Measurements from ENCODE around the gene ZNF217.
"Not testable (repeated sequence)": the region's sequence is repeated elsewhere in the genome, so short reads cannot be mapped to it uniquely, and the experiment has no call there.

The ZNF217 gene

DNA sequence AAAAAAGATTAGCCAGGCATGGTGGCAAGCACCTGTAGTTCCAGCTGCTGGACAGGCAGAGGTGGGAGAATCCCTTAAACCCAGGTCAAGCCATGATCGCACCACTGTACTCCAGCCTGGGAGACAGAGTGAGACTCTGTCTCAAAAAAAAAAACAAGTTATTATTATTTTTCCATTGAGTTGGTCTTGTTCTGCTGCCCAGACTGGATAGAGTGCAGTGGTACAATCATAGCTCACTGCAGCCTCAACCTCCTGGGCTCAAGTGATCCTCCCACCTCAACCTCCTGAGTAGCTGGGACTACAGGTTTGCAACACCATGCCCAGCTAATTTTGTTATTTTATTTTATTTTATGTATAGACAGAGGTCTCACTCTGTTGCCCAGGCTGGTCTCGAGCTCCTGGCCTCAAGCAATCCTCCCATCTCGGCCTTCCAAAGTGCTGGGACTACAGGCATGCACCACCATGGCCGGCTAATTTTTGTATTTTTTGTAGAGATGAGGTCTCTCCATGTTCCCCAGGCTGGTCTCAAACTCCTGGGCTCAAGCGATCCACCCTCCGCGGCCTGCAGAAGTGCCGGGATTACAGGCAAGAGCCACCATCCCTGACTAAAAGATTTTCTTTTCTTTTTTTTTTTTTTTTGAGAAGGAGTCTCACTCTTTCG, 31.4 kb downstream of the ZNF217 start:
- DNase-seq: not testable (repeated sequence)

DNA sequence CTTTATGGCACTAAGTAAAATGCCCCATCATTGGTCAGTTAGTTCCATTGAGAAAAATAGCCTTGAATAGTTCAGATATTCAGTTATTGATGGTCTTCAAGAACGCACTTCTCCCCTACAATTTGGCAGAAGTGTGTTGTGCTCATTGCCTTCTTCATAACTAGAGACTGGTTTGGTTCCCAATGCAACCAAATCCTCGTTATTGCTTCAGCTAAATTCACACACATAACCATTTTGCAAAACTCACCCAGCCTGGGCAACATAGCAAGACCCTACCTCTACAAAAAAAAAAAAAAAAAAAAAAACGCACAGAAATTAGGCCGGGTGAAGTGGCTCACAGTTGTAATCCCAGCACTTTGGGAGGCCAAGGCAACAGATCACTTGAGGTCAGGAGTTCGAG, 32.1 kb downstream of the ZNF217 start:
- no peak for DNase-seq

DNA sequence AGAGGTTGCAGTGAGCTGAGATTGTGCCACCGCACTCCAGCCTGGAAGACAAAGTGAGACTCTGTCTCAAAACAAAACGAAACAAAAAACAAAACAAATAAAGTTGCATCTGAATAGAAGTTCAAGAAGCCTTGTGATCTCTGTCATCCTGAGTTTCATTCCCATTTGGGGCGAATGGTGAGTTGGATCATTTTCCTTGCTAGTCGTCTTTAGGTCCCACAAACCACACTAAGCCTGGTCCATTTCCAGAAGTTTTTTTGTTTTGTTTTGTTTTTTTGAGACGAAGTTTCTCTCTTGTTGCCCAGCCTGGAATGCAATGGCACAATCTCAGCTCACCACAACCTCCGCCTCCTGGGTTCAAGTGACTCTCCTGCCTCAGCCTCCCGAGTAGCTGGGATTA, 33.8 kb downstream of the ZNF217 start:
- no peak for DNase-seq

DNA sequence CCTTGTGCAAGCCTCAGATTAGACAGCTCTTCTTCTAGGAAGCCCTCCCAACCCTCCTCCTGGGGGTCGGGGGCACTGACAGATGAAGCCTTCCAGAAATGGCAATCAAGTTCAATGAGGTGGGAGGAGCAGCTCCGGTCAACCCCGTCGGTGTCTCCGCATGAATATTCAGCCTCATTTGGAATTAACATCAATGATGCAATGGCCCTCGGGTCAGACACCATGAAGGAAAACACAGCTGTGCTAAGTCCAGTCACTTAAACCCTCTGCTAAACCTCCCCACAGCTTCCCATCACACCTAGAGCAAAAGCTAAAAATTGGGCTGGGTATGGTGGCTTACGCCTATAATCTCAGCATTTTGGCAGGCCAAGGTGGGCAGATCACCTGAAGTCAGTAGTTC, 36.5 kb downstream of the ZNF217 start:
- no peak for DNase-seq

DNA sequence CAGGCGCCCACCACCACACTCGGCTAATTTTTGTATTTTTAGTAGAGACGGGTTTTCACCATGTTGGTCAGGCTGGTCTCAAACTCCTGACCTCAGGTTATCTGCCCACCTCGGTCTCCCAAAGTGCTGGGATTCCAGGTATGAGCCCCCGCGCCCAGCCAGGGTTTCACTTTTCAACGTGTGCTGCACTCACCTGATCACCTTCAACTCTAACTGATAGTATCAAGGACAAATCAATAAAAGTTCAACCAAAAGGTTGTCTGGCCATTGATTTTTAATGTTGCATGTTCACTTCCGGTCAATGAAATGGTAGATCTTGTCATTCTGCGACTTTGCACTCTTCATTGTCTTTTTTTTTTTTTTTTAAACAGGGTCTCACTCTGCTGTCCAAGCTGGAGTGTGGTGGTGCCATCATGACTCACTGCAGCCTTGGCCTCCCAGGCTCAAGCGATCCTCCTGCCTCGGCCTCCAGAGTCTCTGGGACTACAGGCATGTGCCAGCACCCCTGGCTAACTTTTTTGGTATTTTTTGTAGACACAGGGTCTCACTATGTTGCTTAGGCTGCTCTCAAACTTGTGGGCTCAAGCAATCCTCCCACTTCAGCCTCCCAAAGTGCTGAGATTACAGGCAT, 37.3 kb downstream of the ZNF217 start:
- no peak for DNase-seq

DNA sequence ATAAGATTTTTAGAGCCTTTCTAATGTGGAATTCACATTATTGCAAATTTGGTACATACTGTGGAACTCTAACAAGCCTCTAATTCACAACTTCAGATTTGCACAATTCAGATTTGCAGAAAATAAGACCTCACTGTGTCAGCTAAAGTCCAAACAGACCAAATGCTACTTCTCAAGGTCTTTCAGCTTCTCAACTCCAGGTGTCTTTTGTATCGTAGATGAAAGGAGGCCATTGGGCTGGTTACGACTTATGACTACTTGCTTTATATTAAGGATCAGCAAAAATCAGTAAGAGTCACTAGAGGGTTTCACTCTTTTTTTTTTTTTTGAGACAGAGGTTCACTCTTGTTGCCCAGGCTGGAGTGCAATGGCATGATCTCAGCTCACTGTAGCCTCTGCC, 37.8 kb downstream of the ZNF217 start:
- no peak for DNase-seq

DNA sequence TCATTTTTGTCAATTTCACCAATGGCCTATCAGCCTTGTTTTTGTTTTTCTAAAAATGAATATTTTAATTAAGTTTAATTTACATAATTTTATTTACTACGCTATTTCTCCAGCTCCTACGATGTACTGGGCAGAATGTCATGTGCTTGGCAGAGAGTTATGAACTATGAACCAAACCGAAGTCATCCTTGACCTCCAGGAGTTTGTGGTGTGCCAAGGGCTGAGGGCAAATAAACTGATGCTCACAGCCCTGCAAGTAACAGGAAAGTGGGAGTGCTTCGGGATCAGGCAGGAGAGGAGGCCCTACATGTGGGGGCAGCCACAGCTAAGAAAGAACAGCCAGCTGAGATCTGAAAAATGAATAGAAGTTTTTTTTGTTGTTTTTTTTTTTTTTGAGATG, 38.6 kb downstream of the ZNF217 start:
- no peak for DNase-seq

DNA sequence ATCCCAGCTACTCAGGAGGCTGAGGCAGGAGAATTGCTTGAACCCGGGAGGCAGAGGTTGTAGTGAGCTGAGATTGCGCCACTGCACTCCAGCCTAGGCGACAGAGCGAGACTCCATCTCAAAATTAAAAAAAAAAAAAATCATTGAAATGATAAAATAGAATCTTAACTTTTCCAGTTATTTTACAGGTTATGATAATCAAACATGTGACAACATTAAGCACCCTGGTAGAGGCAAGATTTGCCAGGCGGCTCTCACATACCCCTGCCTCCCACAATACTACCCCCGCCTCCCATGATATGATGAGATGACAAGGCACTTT, 41.1 kb downstream of the ZNF217 start:
- DNase-seq: not testable (repeated sequence)

DNA sequence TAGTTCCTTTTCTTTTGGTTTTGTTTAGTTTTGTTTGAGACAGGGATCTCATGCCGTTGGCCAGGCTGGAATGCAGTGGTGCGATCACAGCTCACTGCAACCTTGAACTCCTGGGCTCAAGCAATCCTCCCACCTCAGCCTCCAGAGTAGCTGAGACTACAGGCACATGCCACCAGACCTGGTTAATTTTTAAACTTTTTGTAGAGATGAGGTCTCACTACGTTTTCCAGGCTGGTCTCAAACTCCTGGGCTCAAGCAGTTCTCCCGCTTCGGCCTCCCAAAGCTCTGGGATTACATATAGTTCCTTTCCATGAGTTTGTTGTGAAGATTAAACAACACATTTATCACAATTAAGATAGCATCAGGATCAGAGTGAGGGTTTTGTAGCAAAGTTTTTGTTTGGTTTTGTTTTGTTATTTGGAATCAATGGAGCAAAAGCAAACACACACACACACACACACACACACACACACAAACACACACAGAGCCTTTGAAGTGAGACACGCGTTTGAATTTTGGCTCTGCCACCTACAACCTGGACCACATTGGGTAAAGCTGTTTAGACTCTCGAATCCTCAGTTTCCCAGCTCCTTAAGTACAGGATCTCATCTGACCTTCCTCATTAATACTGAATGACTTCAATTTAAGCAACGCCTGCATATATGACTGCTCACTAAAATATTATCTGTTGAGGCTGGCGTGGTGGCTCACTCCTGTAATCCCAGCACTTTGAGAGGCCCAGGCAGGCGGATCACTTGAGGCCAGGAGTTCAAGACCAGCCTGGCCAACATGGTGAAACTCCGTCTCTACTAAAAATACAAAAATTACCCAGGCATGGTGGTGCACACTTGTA, 41.7 kb downstream of the ZNF217 start:
- not testable (repeated sequence) for DNase-seq

DNA sequence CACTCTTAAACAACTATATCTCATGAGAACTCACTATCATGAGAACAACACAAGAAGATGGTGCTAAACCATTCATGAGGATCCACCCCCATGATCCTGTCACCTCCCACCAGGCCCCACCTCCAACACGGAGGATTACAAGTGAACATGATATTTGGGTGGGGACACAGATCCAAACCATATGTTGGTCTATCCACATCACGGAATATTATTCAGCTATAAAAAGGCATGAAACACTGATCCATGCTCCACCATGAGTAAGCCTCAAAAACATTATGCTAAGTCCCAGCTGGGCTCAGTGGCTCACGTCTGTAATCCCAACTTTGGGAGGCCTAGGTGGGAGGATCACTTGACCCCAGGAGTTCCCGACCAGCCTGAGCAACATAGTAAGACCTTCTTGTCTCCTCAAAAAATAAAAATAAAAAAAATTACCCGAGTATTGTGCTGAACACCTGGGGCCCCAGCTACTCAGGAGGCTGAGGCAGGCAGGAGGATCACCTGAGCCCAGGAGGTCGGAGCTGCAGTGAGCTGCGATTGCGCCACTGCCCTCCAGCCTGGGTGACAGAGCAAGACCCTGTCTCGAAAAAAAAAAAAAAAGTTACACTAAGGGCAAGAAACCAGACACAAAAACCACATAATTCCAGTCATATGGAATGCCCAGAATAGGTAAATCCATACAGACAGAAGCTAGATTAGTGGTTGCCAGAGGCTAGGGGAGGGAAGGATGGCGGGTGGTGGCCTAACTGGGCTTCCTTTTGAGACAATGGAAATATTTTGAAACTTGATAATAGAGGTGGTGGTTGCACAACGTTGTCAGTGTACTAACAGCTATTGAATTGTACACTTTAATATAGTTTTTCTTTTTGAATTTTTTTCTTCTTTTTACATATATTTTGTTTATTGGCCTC, 43.1 kb downstream of the ZNF217 start:
- DNase-seq: no peak

DNA sequence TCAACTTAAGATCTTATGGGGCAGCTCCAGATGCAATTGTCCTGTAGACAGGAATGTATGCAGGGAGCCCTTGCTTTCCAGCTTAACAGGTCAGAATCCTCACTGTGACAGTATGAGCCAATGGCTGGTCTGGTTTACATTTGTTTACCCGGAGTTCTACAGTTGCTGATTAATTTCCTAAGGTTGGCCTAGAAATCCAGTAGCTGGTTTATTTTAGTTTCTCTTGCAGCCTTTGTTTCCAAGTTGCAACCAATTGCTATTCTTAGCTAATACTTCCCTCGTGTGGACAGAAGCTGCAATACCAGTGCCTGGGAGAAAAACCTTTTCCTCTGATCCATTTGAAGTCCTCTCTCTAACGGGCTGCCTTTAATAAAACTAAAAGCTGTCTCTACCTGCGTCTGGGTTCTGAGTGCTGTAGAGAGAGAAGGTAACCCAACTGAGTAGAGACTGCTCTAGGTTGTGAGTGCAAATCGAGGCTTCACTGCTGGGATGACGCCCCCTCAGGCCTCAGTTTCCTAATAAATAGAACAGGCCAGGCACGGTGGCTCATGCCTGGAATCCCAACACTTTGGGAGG, 45.9 kb downstream of the ZNF217 start:
- no peak for DNase-seq

DNA sequence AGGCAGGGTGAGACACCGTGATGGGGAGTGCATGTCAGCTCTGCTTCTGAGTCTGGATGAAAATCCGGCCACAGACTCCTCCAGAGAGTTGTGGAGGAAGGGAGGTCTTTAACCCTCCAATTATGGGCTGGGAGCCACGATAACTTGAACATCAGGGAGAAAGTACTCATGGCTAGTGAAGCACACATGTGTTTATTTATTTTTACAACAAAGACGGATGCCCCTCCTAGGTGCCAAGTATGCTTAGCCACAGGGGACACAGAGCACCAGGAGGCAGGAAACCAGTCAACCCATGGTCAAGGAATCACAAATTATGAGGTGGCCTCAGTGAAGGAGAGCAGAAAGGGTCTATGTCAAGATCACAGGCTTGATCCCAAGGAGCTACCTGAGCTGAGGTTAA, 54.1 kb downstream of the ZNF217 start:
- no peak for DNase-seq

DNA sequence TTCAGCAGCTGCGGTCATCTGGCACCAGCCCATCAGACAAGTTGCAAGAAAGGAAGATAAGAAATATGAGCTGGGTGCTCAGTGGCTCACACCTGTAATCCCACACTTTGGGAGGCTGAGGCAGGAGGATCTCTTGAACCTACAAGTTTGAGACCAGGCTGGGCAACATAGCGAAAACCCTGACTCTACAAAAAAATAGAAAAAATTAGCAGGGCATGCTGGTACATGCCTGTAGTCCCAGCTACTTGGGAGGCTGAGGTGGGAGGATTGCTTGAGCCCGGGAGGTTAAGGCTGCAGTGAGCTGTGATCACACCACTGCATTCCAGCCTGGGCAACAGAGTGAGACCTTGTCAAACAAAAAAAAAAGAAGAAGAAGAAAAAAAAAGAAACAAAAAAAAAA, 57.3 kb downstream of the ZNF217 start:
- not testable (repeated sequence) for DNase-seq

DNA sequence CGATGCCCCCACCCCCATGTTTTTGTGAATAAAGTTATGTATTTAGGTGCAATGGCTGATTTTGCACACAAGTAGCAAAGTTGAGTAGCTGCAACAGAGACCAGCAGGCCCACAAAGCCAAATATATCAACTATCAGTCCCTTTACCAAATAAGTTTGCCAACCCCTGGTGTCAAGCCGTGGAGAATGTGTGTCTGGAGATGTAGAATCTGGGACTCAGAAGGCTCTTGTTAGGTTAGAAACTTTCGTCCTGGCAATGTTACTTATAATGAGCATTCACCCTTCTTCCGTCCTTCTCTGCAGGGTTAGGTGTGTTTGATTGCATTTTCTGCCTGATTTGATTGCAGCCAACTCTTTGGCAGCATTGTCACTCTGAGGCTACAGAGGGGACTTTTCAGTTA, 57.8 kb downstream of the ZNF217 start:
- no peak for DNase-seq

DNA sequence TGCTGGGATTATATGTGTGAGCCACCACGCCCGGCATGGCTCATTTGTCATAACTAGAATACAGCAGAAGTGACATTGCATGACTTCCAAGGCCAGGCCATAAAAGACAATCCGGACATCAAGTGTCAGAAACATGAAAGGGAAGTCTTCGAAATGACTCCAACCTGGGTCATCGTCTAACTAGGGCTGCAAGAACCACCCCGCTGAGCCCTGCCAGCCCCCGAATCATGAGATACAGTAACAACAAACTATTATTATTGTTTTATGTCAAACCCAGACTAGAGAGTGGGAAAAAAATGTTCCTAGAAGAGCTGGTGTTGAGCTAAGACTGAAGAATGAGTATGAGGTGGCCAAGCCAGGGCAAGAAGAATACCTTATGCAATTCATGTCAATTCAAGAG, 59.6 kb downstream of the ZNF217 start:
- DNase-seq: no peak

DNA sequence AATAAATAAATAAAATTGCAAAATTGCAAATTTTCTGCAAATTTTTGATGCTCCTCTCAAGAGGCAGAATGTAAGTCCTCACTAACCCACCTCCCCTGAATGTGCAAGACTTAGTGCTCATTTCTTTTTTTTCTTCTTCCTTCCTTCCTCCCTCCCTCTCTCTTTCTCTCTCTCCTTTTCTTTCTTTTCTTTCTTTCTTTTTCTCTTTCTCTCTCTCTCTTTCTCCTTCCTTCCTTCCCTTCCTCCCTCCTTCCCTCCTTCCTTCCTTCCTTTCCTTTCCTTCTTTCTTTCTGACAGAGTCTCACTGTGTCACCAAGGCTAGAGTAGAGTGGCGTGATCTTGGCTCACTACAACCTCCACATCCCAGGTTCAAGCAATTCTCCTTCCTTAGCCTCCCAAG, 60.1 kb downstream of the ZNF217 start:
- no peak for DNase-seq

DNA sequence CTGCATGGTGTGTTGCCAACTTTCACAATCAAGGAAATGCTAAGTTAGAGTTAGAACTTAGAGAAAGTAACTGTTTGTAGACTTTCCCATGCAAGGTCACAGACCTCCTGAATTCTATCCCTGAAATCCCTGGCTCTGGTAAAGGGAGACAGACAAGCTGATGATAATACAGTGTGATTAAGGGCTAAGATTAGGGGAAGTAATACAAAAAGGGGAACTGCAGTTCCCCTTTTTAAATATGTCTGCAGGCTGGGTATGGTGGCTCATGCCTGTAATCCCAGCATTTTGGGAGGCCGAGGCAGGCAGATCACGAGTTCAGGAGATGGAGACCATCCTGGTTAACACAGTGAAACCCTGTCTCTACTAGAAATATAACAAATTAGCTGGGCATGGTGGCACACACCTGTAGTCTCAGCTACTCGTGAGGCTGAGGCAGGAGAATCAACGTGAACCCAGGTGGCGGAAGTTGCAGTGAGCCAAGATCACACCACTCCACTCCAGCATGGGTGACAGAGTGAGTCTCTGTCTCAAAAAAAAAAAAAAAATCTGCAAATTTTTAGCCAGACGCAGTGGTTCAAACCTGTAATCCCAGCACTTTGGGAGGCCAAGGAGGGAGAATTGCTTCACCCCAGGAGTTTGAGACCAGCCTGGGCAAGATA, 60.9 kb downstream of the ZNF217 start:
- not testable (repeated sequence) for DNase-seq

DNA sequence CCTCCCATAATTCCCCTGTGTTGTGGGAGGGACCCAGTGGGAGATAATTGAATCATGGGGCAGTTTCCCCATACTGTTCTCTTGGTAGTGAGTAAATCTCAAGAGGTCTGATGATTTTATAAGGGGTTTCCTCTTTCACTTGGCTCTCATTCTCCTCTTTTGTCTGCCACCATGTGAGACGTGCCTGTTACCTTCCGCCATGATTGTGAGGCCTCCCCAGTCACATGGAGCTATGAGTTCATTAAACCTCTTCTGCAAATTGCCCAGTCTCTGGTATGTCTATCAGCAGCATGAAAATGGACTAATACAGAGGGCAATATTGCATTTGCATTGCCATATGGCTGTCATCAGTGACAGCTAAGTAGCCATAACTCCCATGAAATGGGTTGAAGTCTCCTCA, 63.2 kb downstream of the ZNF217 start:
- DNase-seq: no peak

DNA sequence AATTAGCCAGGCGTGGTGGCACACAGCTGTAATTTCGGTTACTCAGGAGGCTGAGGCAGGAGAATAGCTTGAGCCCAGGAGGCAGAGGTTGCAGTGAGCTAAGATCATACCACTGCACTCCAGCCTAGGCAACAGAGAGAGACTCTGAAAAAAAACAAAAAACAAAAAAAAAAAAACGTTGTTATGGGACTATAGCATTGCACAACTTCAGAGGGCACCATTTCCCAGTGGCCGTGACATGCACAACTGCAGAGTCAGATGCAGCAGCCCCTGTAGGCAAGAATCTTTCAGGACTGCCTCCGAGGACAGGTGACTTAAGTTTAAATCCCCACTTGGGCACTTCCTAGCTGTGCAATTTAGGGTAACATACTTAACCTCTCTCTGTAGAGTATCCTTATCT, 64.0 kb downstream of the ZNF217 start:
- no peak for DNase-seq

DNA sequence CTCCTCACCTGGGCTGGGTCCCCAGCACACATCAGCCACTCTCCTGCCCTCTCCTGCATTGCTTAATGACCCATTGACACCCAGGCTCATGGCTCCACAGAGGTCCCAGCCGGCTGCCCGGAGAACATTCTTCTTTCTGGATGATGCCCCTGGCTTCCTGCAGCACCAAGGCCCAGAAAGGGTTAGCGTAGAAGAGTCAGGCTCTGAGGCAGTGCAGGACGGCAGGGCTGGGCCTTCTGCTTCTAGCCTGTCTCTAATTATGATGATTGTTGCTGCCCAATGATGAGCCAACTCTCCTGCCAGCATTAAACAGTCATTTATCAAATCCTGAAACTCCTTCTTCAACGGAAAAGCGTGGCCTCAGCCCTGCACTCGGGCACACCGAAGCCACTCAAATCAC, 66.4 kb downstream of the ZNF217 start:
- DNase-seq: no peak

DNA sequence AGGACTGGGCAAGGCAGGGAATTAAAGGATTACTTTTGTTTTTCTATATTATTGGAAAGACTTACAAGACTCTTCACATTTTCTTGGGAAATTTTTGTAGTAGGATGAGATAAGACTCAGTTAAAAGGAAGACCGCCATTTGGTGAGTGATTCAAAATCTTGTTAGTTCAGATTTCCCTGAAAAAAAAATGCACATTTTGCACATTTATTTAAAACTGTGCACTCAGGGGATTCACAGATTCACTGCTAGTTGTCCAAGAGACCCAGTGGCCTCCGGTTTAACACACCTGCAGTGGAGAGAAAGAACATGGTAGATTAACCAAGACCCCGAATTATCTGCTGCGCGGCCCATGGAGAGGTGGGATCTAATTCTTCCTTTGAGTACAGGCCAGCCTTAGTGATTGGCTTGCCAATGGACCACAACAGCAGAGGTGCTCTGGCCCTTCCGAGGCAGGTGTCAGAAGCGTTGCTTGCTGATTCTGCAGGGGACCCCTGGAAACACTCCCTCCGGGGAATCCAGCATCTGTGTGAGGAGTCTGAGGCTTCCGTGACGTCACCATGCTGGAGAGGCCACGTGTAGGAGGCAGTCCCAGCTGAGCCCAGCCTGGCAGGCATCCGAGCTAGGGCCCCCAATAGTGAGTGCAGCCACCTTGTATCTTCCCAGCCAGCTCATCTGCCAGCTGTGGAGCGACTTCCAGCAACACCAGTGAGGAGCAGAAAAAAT, 68.9 kb downstream of the ZNF217 start:
- no peak for DNase-seq

DNA sequence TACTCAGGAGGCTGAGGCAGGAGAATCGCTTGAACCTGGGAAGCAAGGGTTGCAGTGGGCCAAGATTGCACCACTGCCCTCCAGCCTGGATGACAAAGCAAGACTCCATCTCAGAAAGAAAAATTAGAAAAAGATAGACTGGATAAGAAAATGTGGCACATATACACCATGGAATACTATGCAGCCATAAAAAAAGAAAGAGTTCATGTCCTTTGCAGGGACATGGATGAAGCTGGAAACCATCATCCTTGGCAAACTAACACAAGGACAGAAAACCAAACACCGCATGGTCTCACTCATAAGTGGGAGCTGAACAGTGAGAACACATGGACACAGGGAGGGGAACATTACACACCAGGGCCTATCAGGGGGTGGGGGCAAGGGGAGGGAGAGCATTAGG, 70.0 kb downstream of the ZNF217 start:
- not testable (repeated sequence) for DNase-seq

Data from stimulated activated naive CD4-positive, alpha-beta T cell treated with Interleukin-2 at 50 U/mL for 16 hours (primary cell).